ENCODE data around the gene GBP7.

GBP7 gene

GRCh38 chr1:89167590-89168230 lies 8.1 kb downstream of the GBP7 start:
- Mint-ChIP-seq H3K27me3 (ENCODE audit: low read depth) (no peaks in the 10 kb centered on the region), H3K4me1 (peaks cover 21% of the 10 kb centered on the region), H3K4me3 (no peak overlapping the region), H3K36me3 (ENCODE audit: low read depth) (no peaks in the 10 kb centered on the region), H3K27ac (peak overlapping the region in 1 of 3 experiments; percentile 37), H3K9me3 (no peaks in the 10 kb centered on the region)
- TF ChIP-seq CTCF (IDR thresholded peaks at IDR 0.05; ENCODE audit: unreplicated experiment in 3 of 3): no peak

- Mint-ChIP-seq H3K27ac (no peak overlapping the region), H3K4me1 (peaks cover 21% of the 10 kb centered on the region), H3K27me3 (ENCODE audit: low read depth) (no peaks in the 10 kb centered on the region), H3K4me3 (no peak overlapping the region), H3K9me3 (no peaks in the 10 kb centered on the region), H3K36me3 (ENCODE audit: low read depth) (no peaks in the 10 kb centered on the region)
- TF ChIP-seq CTCF (IDR thresholded peaks at IDR 0.05; ENCODE audit: unreplicated experiment in 3 of 3): no peak
These were observed 9.1 kb downstream of the GBP7 start for GRCh38 chr1:89166705-89167104.

- Mint-ChIP-seq H3K9me3 (peaks cover 2% of the 10 kb centered on the region), H3K27me3 (ENCODE audit: low read depth) (no peaks in the 10 kb centered on the region), H3K4me1 (peaks cover 21% of the 10 kb centered on the region), H3K27ac (no peak overlapping the region), H3K36me3 (ENCODE audit: low read depth) (no peaks in the 10 kb centered on the region), H3K4me3 (no peak overlapping the region)
- no peak for TF ChIP-seq CTCF (IDR thresholded peaks at IDR 0.05; ENCODE audit: unreplicated experiment in 3 of 3)
These were observed 10.0 kb downstream of the GBP7 start for GRCh38 chr1:89165811-89166210.

GRCh38 chr1:89151047-89151446 lies 24.8 kb downstream of the GBP7 start:
- H3K27me3 Mint-ChIP-seq (ENCODE audit: low read depth): no peaks in the 10 kb centered on the region
- no peaks in the 10 kb centered on the region for H3K36me3 Mint-ChIP-seq (ENCODE audit: low read depth)
- no peak for TF ChIP-seq CTCF (IDR thresholded peaks at IDR 0.05; ENCODE audit: unreplicated experiment in 3 of 3)
- H3K9me3 Mint-ChIP-seq: no peaks in the 10 kb centered on the region
- no peak overlapping the region for H3K4me3 Mint-ChIP-seq
- no peaks in the 10 kb centered on the region for H3K4me1 Mint-ChIP-seq
- no peak overlapping the region for H3K27ac Mint-ChIP-seq

- Mint-ChIP-seq H3K27ac (no peak overlapping the region), H3K4me1 (no peaks in the 10 kb centered on the region), H3K36me3 (ENCODE audit: low read depth) (no peaks in the 10 kb centered on the region), H3K4me3 (no peak overlapping the region), H3K27me3 (ENCODE audit: low read depth) (no peaks in the 10 kb centered on the region), H3K9me3 (no peaks in the 10 kb centered on the region)
- TF ChIP-seq CTCF (IDR thresholded peaks at IDR 0.05; ENCODE audit: unreplicated experiment in 3 of 3): no peak
These were observed 25.8 kb downstream of the GBP7 start for GRCh38 chr1:89149976-89150375.

GRCh38 chr1:89149229-89149628 lies 26.6 kb downstream of the GBP7 start:
- H3K4me3 Mint-ChIP-seq: no peak overlapping the region
- no peaks in the 10 kb centered on the region for H3K9me3 Mint-ChIP-seq
- no peaks in the 10 kb centered on the region for H3K4me1 Mint-ChIP-seq
- no peaks in the 10 kb centered on the region for H3K27me3 Mint-ChIP-seq (ENCODE audit: low read depth)
- H3K36me3 Mint-ChIP-seq (ENCODE audit: low read depth): no peaks in the 10 kb centered on the region
- no peak overlapping the region for H3K27ac Mint-ChIP-seq
- no peak for TF ChIP-seq CTCF (IDR thresholded peaks at IDR 0.05; ENCODE audit: unreplicated experiment in 3 of 3)

Data from nephron (organoid).